ENCODE measurements around the gene INF2.

The INF2 gene

DNA sequence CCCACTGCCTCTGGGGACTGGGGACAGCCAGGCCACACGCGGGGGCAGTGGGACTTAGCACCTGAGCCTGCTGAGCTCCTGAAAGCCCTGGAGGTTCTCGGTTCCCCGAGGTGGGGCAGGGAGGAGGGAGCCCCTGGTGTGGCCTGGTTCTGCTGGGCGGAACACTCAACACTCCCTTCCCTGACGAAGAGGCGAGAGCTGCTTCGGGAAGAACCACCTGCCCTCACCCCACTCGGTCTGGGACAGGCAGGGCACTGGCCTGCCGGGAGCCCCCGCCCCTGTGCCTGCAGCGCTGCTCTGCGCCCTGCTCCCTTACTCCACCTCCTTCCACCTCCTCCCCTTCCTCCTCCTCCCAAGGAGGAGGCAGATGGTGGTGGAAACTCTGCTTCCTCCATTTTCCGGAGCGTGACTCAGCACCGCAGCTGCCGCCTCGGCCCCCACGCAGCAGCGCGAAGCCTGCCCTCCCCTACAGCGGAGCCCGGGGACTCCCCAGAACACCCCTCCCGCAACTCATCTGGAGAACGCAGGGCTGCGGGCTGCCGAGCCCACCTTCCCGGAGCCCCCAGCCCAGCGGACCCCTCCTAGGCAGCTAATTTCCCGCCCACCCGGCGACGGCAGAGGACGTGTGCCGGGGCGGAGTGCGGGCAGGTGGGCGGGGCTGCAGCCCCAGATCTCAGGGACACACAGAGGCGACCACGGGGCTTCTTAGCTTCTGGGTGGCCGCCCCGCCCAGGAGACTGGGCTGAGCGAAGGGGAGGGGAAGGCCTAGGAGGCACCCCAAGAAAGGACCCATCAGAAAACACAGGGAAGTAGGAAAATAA lies 11.7 kb upstream of the INF2 start:
- peak; percentile 42 for DNase-seq

- DNase-seq, result no peak
Observed at GRCh38 chr14:104678346-104678745, 11.1 kb upstream of the INF2 start.

GRCh38 chr14:104678901-104679705 lies 10.3 kb upstream of the INF2 start:
- DNase-seq, result no peak

GRCh38 chr14:104680056-104680805 lies 9.2 kb upstream of the INF2 start:
- no peak for DNase-seq

- DNase-seq, result no peak
Observed at GRCh38 chr14:104680806-104681688, 8.4 kb upstream of the INF2 start.

- no peak for DNase-seq
Observed at GRCh38 chr14:104681689-104682074, 7.7 kb upstream of the INF2 start.

DNA sequence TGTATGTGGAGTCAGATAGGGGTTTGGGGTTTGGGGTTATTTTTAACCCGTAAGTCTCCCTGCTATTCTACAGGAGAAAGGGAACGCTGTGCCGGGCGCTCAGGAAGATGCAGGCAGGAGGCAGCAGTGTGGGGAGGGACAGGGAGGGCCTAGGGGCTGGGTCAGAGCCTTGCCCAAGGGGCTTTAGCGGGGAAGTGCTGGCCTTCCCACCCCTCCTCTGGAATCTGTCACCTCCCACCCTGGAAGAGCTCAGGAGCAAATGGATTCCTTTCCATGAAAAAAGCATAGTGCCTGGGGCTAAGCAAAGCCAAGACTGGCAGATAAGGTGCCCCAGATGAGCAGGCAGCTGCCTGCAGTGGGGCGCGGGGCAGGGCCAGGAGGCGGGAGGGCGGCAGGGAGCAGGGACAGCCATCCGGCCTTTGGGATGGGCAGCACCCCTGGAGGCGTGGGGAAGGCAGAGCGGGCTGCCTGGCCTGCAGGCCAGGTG lies 7.3 kb upstream of the INF2 start:
- no peak for DNase-seq

GRCh38 chr14:104683653-104684448 lies 5.6 kb upstream of the INF2 start:
- DNase-seq, result no peak

- no peak for DNase-seq
Observed at GRCh38 chr14:104684449-104684821, 5.0 kb upstream of the INF2 start.

DNA sequence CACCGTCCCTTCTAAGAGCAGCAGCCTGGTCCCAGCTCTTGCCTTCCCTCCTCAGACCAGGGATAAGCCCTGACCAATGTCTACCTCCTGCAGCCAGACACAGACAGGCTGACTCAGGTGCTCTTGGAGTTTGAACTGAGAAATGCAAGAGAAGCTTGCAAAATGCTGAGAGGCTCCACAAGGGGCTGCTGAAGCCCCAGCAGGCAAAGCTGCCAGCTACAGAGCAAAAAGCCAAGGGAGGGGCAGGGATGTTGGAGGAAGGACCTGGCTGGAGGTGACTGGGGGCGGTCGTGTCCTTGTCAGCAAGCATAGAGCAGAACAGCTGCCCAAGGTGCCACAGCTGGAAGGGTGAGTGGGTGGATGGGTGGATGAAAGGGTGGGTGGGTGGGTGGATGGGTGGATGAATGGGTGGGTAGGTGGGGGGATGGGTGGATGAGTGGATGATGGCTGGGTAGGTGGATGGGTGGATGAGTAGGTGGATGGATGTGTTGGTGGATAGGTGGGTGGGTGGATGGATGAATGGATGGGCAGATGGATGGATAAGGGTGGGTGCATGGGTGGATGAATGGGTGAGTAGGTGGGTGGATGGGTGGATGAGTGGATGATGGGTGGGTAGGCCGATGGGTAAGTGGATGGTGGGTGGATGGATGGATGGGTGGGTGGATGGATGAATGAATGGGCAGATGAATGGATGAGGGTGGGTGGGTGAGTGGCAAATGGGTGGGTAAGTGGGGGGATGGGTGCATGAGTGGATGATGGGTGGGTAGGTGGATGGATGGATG lies 4.0 kb upstream of the INF2 start:
- no peak for DNase-seq

DNA sequence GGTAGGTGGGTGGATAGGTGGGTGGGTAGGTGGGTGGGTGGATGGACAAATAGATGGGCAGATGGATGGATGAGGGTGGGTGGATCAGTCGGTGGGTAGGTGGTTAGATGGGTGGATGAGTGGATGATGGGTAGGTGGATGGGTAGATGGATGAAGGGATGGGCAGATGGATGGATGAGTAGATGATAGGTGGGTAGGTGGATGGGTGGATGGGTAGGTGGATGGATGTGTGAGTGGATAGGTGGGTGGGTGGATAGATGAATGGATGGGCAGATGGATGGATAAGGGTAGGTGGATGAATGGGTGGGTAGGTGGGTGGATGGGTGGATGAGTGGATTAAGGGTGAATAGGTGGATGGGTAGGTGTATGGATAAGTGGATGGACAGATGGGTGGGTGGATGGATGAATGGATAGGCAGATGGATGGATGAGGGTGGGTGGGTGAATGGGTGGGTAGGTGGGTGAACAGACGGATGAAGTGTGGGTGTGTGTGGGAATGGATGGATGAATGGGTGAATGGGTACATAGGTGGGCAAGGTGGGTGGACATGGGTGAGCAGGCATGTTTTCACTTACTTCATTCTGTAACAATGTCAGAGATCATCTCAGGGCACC lies 3.3 kb upstream of the INF2 start:
- no peak for DNase-seq

GRCh38 chr14:104686624-104687517 lies 2.5 kb upstream of the INF2 start:
- no peak for DNase-seq

GRCh38 chr14:104687601-104688504 lies 1.6 kb upstream of the INF2 start:
- peak; percentile 71 for DNase-seq

- DNase-seq, result no peak
Observed at GRCh38 chr14:104688505-104689108, 811 bp upstream of the INF2 start.

DNA sequence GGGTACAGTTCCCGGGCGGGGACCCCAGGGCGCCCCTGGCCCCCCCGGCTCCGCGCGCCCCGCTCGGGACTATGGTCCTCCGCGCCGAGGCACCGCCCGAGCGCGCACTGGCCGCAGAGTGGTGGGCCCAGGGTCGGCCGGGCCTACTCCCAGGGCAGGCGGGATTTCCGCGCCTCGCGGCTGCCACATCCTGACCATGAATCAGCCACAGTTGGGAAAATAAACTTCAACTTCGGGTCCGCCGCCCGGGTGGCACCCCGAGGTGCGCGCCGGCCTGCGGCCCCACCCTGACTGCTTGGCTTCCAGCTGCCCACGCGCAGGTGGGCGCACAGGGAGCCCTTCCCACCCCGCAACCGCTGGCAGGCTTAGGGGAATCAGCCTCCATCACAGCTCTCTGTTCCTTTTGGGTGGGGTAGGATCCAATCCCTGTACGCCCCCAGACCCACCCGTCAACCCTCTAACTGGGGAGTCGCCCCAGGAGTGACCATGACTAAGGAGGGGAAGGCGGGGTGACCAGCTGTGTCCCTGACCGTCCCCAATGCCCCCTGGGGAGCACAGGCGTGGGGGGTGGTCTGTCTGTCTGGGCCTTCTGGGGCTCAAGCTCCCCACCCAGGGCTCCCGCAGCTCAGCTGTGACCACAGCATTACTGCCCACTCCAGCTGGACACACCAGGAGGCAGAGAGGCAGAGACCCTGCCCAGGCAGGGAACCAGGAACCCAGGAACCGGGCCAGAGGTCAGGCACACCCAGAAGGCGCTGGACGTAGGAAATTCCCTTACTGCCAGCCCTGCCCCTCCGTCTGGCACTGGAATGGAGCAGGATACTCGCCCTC lies 678 bp downstream of the INF2 start:
- DNase-seq, result no peak

DNA sequence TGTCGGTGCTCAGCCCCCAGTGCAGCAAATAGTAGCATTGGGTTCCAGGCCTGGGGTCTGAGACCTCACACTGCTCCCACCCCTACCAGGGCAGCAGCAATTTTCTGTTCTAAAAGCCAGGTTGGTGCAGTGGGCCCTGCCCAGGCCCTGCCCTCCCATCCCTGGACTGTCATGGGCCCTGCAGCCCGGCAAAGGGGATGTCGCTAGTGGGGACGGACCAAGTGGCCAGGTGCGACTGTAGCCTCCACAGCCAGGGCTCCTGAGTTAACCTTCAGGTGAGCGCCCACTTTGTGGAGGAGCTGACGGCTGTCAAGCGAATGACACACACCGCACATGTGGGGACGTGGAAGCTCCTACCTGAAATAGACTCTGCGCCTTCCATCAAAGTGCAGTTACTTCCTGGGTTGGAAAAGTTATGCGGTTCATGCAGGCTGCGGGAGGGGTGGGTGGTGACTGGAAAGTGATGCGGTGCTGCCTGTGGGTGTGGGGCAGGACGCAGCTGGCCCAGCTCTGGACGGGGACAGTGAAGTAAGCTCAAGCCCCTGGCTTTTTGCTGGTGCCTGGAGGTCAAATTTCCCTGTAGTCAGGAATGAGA lies 1.5 kb downstream of the INF2 start:
- no peak for DNase-seq
